Retinal pigment epithelial cell (primary cell): ENCODE data around the gene ADGRG1.

ENCODE experiments used
- DNase-seq: peaks from one replicate; pipeline ENCODE4 v3.0.0-alpha.2; 2010; ENCODE audit warnings: low read depth
- H3K4me3 ChIP-seq: 2 replicates; pipeline ENCODE4 v1.5.1; 2011; ENCODE audit warnings: mild to moderate bottlenecking, low read length, control low read depth, moderate library complexity
- CTCF ChIP-seq: conservative IDR thresholded peaks from 2 replicates; pipeline ENCODE4 v1.5.1; 2011; ENCODE audit warnings: low read depth, low read length, control low read depth, inconsistent platforms

ADGRG1 gene

GRCh38 chr16:57616241-57616640 is 12.2 kb upstream of the ADGRG1 start:
- no peak for TF ChIP-seq CTCF
- no peak overlapping the region for H3K4me3 ChIP-seq
- DNase-seq: no peak

GRCh38 chr16:57616876-57617275 is 11.6 kb upstream of the ADGRG1 start:
- DNase-seq: no peak
- H3K4me3 ChIP-seq: no peak overlapping the region
- no peak for TF ChIP-seq CTCF

DNA sequence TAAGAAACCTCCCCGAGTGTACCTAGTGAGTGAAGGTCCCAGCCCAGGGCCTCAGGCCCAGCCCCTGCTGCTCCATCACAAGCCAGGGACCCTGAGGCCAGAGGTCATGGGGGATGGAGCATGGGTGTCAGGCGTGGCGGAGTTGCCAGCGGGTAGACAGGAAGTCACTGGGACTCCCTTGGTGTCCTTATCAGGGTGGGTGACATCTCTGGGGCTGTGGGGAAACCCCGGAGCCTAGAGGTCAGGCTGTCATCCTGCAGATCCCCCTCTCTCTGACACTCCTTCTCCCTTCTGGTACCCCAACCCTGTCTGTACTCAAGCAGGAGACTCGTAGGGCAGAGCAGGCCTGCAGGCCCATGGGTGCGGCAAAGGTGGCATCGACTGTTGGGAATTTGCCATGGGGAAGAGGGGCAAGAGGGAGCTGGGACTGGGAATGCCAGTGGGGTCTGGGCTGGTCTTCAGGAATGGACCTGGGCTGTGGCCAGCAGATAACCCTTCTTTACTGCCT is 10.8 kb upstream of the ADGRG1 start:
- no peak overlapping the region for H3K4me3 ChIP-seq
- no peak for DNase-seq
- TF ChIP-seq CTCF: no peak

DNA sequence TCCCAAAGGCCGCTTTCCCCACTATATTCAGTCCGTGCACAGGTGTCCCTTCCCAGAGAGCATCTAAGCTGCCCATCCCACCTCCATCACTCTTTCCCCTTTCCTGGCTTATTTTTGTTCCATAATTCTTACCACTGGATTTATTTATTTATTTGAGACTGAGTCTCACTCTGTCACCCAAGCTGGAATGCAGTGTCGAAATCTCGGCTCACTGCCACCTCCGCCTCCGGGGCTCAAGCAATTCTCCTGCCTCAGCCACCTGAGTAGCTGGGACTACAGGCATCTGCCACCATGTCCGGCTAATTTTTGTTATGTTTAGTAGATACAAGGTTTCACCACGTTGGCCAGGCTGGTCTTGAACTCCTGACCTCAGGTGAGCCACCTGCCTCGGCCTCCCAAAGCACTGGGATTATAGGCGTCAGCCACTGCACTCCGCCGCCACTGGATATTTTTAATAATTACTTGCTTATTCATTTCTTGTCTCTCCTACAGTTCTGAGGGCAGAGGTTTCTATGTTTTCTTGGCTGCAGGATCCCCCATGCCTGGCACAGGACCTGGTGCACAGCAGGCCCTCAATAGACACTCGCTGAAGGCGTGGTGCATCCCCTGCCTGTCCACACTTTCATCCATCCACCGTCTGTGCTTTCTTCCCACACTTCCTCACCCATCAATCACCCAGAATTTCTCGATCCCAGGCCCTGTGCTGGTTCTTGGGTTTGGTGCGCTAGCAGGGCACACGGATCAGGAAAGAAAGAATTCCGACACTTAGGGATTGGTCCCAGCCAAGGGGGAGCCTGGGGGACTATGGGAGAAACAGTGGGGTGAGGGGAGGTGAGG is 9.9 kb upstream of the ADGRG1 start:
- no peak for TF ChIP-seq CTCF
- no peak for DNase-seq
- H3K4me3 ChIP-seq: no peak overlapping the region

- no peak for TF ChIP-seq CTCF
- H3K4me3 ChIP-seq: no peak overlapping the region
Observed at GRCh38 chr16:57619133-57619605, 9.3 kb upstream of the ADGRG1 start.

GRCh38 chr16:57619606-57620334 is 8.7 kb upstream of the ADGRG1 start:
- no peak for DNase-seq
- no peak overlapping the region for H3K4me3 ChIP-seq
- no peak for TF ChIP-seq CTCF

More at GRCh38 chr16:57619133-57619605, 9.3 kb upstream of the ADGRG1 start:
- DNase-seq: no peak
